WTC11 (cell line): ENCODE measurements around the gene TMEM207. TPM values are rescaled to one million over a fixed set of nuclear protein-coding genes. Genes with fewer than 3 reads are reported as not detected.

Experiments used
- ATAC-seq: fragments of 200-7000 bp; cut with Tn5 transposase; 2 replicates; pipeline ENCODE4 v1.10.0; 2021; ENCODE audit warnings: mild to moderate bottlenecking, moderate library complexity
- CTCF ChIA-PET: fragments of 300-600 bp; sonication (Branson Sonifier 250); formaldehyde crosslinking; loops from one replicate; lab custom pipeline; 2021; ENCODE audit warnings: antibody characterized with exemption; lab: Charles Lee
- POLR2A ChIA-PET: fragments of 350-600 bp; sonication (Branson Sonifier 250); formaldehyde crosslinking; loops from one replicate; lab custom pipeline; 2021; ENCODE audit warnings: antibody characterized with exemption; lab: Charles Lee
- DNase-seq: peaks from one replicate; pipeline ENCODE4 v3.0.0; 2021; ENCODE audit warnings: low spot score
- H3K27ac Mint-ChIP-seq: 2 replicates; pipeline ENCODE4 v1.8.0; 2021; ENCODE audit warnings: mixed read lengths
- H3K27me3 Mint-ChIP-seq: 2 replicates; pipeline ENCODE4 v1.8.0; 2021; ENCODE audit warnings: low read depth, mild to moderate bottlenecking, moderate library complexity, mixed read lengths
- H3K36me3 Mint-ChIP-seq: 2 replicates; pipeline ENCODE4 v1.8.0; 2021; ENCODE audit warnings: mixed read lengths
- H3K4me1 Mint-ChIP-seq: 2 replicates; pipeline ENCODE4 v1.8.0; 2022; ENCODE audit warnings: mixed read lengths
- H3K4me3 Mint-ChIP-seq: 2 replicates; pipeline ENCODE4 v1.8.0; 2021; ENCODE audit warnings: mild to moderate bottlenecking, moderate library complexity, mixed read lengths
- H3K9me3 Mint-ChIP-seq: 2 replicates; pipeline ENCODE4 v1.8.0; 2021; ENCODE audit warnings: mixed read lengths
- ESRRA ChIP-seq: sonication (generic); formaldehyde crosslinking; IDR thresholded peaks from 2 replicates; pipeline ENCODE4 v1.8.1; 2022; ENCODE audit warnings: mild to moderate bottlenecking, missing genetic modification reagents, borderline replicate concordance
- ETV6 ChIP-seq: sonication (generic); formaldehyde crosslinking; IDR thresholded peaks from 2 replicates; pipeline ENCODE4 v1.8.1; 2022; ENCODE audit warnings: mild to moderate bottlenecking, missing genetic modification reagents
- IRF1 ChIP-seq: sonication (generic); formaldehyde crosslinking; IDR thresholded peaks from 2 replicates; pipeline ENCODE4 v1.8.0; 2023; ENCODE audit warnings: missing genetic modification reagents
- MYBL2 ChIP-seq: sonication (generic); formaldehyde crosslinking; IDR thresholded peaks from 2 replicates; pipeline ENCODE4 v1.8.1; 2023; ENCODE audit warnings: mild to moderate bottlenecking, moderate library complexity, missing genetic modification reagents
- NFATC4 ChIP-seq: fragments of 250-450 bp; sonication (Bioruptor Pico); IDR thresholded peaks from 2 replicates; pipeline ENCODE4 v1.9.0; 2021; ENCODE audit warnings: mild to moderate bottlenecking
- NR1H2 ChIP-seq: sonication (generic); formaldehyde crosslinking; IDR thresholded peaks from 2 replicates; pipeline ENCODE4 v1.9.0; 2021; ENCODE audit warnings: mild to moderate bottlenecking, moderate library complexity, missing genetic modification reagents
- RELA ChIP-seq: sonication (generic); formaldehyde crosslinking; IDR thresholded peaks from 2 replicates; pipeline ENCODE4 v1.8.1; 2022; ENCODE audit warnings: missing genetic modification reagents, mild to moderate bottlenecking, borderline replicate concordance
- RORB ChIP-seq: fragments of 250-450 bp; sonication (Bioruptor Pico); IDR thresholded peaks from 2 replicates; pipeline ENCODE4 v1.9.0; 2021; ENCODE audit warnings: mild to moderate bottlenecking
- SP1 ChIP-seq: sonication (generic); formaldehyde crosslinking; conservative IDR thresholded peaks from 2 replicates; pipeline ENCODE4 v1.8.1; 2022; ENCODE audit warnings: missing genetic modification reagents
- TEAD4 ChIP-seq: sonication (generic); formaldehyde crosslinking; IDR thresholded peaks from 2 replicates; pipeline ENCODE4 v1.8.0; 2022; ENCODE audit warnings: mild to moderate bottlenecking, missing genetic modification reagents
- TP53 ChIP-seq: sonication (generic); formaldehyde crosslinking; IDR thresholded peaks from 2 replicates; pipeline ENCODE4 v1.8.1; 2023; ENCODE audit warnings: mild to moderate bottlenecking, missing genetic modification reagents
- ZNF281 ChIP-seq: sonication (generic); formaldehyde crosslinking; IDR thresholded peaks from 2 replicates; pipeline ENCODE4 v1.8.0; 2023; ENCODE audit warnings: mild to moderate bottlenecking, missing genetic modification reagents
- ZNF396 ChIP-seq: fragments of 250-450 bp; sonication (Bioruptor Pico); IDR thresholded peaks from 2 replicates; pipeline ENCODE4 v1.8.0; 2021; ENCODE audit warnings: mild to moderate bottlenecking, moderate library complexity, borderline replicate concordance
- ZNF423 ChIP-seq: fragments of 250-450 bp; sonication (Bioruptor Pico); IDR thresholded peaks from 2 replicates; pipeline ENCODE4 v2.1.2; 2022; ENCODE audit warnings: mild to moderate bottlenecking, moderate library complexity
- total RNA-seq: library from RNA; stranded (reverse); gene quantifications from 3 replicates; pipeline ENCODE4 v1.2.3, GENCODE V29; 2021
- TF ChIP-seq, protein P1 (sequence below): fragments of 250-450 bp; sonication (Bioruptor Pico); conservative IDR thresholded peaks from 2 replicates; pipeline ENCODE4 v1.9.0; 2021; ENCODE audit warnings: mild to moderate bottlenecking
- TF ChIP-seq, protein P2 (sequence below): fragments of 200-600 bp; IDR thresholded peaks from 2 replicates; pipeline ENCODE4 v1.8.0; 2022; ENCODE audit warnings: antibody characterized with exemption
- TF ChIP-seq, protein P3 (sequence below): sonication (generic); formaldehyde crosslinking; IDR thresholded peaks from 2 replicates; pipeline ENCODE4 v1.8.1; 2022; ENCODE audit warnings: mild to moderate bottlenecking, missing genetic modification reagents, moderate library complexity, borderline replicate concordance

The TMEM207 gene
- total RNA-seq, 1 experiment from 2014 or later = not detected

- no peak for TF ChIP-seq ZNF281 (CRISPR knock-in tag)
- TF ChIP-seq ETV6 (CRISPR knock-in tag) = no peak
- no peak for TF ChIP-seq NFATC4
Measured at GRCh38 chr3:190497811-190498210, 48.1 kb upstream of the TMEM207 start (continued).

GRCh38 chr3:190496859-190497258, 47.2 kb upstream of the TMEM207 start:
- Mint-ChIP-seq H3K9me3 (no peaks in the 10 kb centered on the region), H3K4me1 (peaks cover 9% of the 10 kb centered on the region), H3K27me3 (no peaks in the 10 kb centered on the region), H3K27ac (no peak overlapping the region), H3K4me3 (no peak overlapping the region), H3K36me3 (no peaks in the 10 kb centered on the region)
- TF ChIP-seq, protein P1, sequence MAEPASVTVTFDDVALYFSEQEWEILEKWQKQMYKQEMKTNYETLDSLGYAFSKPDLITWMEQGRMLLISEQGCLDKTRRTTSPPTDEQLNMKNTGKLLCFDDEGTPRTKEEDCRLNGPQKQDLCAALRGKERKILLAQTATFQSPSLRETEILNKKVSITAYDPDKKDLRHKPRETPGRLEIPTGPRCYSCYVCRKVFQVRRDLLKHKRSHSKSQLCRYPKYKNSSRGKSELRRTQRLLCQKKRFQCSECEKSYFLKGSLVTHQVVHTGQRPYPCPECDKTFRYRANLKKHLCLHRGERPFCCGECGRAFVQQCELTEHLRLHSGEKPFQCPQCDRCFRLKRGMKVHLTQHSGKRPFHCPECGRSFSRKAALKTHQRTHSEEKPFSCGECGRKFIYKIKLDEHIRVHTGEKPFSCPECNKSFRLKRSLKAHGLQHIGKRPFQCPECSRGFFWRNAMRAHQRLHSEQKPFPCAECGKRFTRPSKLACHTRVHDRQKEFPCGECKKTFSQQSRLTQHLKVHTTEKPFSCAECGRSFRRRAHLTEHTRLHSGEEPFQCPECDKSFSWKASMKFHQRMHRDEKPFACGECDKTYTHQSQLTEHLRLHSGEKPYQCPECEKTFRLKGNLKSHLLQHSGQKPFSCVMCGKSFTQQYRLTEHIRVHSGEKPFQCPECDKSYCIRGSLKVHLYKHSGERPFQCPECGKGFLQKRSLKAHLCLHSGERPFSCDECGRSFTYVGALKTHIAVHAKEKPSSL = no peak
- no peak for TF ChIP-seq IRF1 (CRISPR knock-in tag)
- TF ChIP-seq TP53 = no peak
- TF ChIP-seq ZNF423 = no peak
- TF ChIP-seq ETV6 (CRISPR knock-in tag) = no peak
- no peak for TF ChIP-seq MYBL2 (CRISPR knock-in tag)
- TF ChIP-seq, protein P2, sequence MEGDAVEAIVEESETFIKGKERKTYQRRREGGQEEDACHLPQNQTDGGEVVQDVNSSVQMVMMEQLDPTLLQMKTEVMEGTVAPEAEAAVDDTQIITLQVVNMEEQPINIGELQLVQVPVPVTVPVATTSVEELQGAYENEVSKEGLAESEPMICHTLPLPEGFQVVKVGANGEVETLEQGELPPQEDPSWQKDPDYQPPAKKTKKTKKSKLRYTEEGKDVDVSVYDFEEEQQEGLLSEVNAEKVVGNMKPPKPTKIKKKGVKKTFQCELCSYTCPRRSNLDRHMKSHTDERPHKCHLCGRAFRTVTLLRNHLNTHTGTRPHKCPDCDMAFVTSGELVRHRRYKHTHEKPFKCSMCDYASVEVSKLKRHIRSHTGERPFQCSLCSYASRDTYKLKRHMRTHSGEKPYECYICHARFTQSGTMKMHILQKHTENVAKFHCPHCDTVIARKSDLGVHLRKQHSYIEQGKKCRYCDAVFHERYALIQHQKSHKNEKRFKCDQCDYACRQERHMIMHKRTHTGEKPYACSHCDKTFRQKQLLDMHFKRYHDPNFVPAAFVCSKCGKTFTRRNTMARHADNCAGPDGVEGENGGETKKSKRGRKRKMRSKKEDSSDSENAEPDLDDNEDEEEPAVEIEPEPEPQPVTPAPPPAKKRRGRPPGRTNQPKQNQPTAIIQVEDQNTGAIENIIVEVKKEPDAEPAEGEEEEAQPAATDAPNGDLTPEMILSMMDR = no peak
- POLR2A ChIA-PET = interaction anchor here (0.7 kb wide), 1 partner anchor 23 kb away, joined by 3 read pairs; no protein-coding TSS in a partner anchor
- ATAC-seq (no peak), DNase-seq (no peak)
- CTCF ChIA-PET = no interaction called here

- H3K4me1 Mint-ChIP-seq = peaks cover 9% of the 10 kb centered on the region
- no peak for ATAC-seq
- POLR2A ChIA-PET = no interaction called here
Measured at GRCh38 chr3:190495796-190496195, 46.1 kb upstream of the TMEM207 start.

More at GRCh38 chr3:190495796-190496195, 46.1 kb upstream of the TMEM207 start:
- H3K4me3 Mint-ChIP-seq = no peak overlapping the region
- H3K27me3 Mint-ChIP-seq = no peaks in the 10 kb centered on the region
- TF ChIP-seq NR1H2 (CRISPR knock-in tag) (no peak), ZNF396 (CRISPR knock-in tag) (no peak), ETV6 (CRISPR knock-in tag) (no peak), TEAD4 (CRISPR knock-in tag) (no peak), ESRRA (CRISPR knock-in tag) (no peak), SP1 (no peak), RORB (CRISPR knock-in tag) (no peak), NFATC4 (no peak), RELA (CRISPR knock-in tag) (no peak)
- TF ChIP-seq, protein P3, sequence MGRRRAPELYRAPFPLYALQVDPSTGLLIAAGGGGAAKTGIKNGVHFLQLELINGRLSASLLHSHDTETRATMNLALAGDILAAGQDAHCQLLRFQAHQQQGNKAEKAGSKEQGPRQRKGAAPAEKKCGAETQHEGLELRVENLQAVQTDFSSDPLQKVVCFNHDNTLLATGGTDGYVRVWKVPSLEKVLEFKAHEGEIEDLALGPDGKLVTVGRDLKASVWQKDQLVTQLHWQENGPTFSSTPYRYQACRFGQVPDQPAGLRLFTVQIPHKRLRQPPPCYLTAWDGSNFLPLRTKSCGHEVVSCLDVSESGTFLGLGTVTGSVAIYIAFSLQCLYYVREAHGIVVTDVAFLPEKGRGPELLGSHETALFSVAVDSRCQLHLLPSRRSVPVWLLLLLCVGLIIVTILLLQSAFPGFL (CRISPR knock-in tag) = no peak
- TF ChIP-seq, all 79 proteins: peak for 0
- H3K36me3 Mint-ChIP-seq = no peaks in the 10 kb centered on the region
- H3K27ac Mint-ChIP-seq = no peak overlapping the region
- H3K9me3 Mint-ChIP-seq = no peaks in the 10 kb centered on the region
- CTCF ChIA-PET = no interaction called here
- DNase-seq = no peak
